ENCODE data around the gene ZDHHC19. TPM values are rescaled to one million over a fixed set of nuclear protein-coding genes. Genes with fewer than 3 reads are reported as not detected.

ZDHHC19 gene
- total RNA-seq, 1 experiment from 2014 or later, result not detected

DNA sequence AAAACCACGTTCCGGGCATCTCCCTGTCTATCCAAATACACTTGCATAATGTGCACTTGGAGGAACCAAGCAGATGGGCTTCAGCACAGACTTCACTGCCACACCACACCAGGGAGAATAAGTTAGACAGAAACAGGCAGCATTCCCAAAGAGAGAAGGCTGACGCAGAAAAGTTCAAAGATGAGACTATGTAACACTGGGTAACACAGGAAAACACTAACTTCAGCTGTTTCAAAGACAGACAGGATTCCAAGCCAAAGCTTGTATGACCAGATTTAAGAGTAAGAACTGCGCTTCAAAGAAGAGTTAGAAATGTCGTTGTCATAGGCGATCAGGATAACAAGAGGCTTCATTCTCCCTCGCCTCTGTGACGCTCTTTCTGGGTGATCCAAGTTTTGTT, 25.0 kb upstream of the ZDHHC19 start:
- ChIA-PET CTCF (interaction anchor here (0.6 kb wide), 1 partner anchor 828 kb away, joined by 3 read pairs; no protein-coding TSS in a partner anchor), POLR2A (interaction anchor here (0.5 kb wide), 1 partner anchor 104 kb away, joined by 4 read pairs; no protein-coding TSS in a partner anchor)
- Mint-ChIP-seq H3K4me3 (ENCODE audit: unreplicated experiment) (no peak overlapping the region), H3K9me3 (ENCODE audit: unreplicated experiment) (no peaks in the 10 kb centered on the region), H3K27ac (ENCODE audit: low read depth, unreplicated experiment) (no peak overlapping the region), H3K4me1 (ENCODE audit: insufficient read depth, unreplicated experiment) (no peaks in the 10 kb centered on the region), H3K27me3 (ENCODE audit: insufficient read depth, unreplicated experiment) (no peaks in the 10 kb centered on the region), H3K36me3 (ENCODE audit: insufficient read depth, unreplicated experiment) (peaks cover 40% of the 10 kb centered on the region)
- intact Hi-C loops (cut with micrococcal nuclease), result no loop called here
- DNase-seq (ENCODE audit: unreplicated experiment), result no peak
- no TSS peak for BruUV-seq (replicated peaks)
- TF ChIP-seq, protein P1, sequence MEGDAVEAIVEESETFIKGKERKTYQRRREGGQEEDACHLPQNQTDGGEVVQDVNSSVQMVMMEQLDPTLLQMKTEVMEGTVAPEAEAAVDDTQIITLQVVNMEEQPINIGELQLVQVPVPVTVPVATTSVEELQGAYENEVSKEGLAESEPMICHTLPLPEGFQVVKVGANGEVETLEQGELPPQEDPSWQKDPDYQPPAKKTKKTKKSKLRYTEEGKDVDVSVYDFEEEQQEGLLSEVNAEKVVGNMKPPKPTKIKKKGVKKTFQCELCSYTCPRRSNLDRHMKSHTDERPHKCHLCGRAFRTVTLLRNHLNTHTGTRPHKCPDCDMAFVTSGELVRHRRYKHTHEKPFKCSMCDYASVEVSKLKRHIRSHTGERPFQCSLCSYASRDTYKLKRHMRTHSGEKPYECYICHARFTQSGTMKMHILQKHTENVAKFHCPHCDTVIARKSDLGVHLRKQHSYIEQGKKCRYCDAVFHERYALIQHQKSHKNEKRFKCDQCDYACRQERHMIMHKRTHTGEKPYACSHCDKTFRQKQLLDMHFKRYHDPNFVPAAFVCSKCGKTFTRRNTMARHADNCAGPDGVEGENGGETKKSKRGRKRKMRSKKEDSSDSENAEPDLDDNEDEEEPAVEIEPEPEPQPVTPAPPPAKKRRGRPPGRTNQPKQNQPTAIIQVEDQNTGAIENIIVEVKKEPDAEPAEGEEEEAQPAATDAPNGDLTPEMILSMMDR (IDR thresholded peaks at IDR 0.05; ENCODE audit: unreplicated experiment), result no peak

DNA sequence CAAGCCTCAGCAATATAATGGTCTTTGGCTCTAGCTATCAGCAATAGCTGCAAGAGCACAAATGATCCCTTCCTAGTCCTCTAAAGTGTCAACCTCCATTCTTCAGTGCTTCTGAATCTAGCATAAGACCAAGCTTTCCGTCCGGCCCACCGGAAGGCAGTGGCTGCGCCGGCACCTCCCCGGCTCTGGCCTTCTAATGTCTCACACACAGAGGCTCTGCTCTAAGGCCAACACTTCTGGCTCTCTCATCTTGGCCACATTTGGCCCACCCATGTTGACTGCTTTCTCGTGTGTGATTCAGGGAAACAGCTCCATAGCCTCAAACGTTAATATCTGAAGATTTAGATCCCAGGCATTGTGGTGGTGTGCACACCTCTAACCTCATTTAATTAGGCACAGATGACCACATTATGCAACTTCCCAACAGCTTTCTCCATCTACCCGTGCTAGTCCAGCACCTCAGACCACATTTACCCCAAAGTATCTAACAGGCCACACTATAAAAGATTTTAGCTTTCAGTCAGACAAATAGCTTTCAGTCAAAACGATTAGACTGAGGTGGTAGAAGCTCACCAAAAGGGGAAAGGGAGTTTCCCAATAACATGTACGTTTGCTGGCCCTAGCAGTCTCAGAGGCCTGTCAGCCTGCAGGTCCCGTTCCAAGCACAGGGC, 24.4 kb upstream of the ZDHHC19 start:
- TF ChIP-seq, protein P1 (IDR thresholded peaks at IDR 0.05; ENCODE audit: unreplicated experiment), result no peak
- Mint-ChIP-seq H3K27ac (ENCODE audit: low read depth, unreplicated experiment) (no peak overlapping the region), H3K36me3 (ENCODE audit: insufficient read depth, unreplicated experiment) (peaks cover 34% of the 10 kb centered on the region), H3K4me1 (ENCODE audit: insufficient read depth, unreplicated experiment) (no peaks in the 10 kb centered on the region), H3K4me3 (ENCODE audit: unreplicated experiment) (no peak overlapping the region), H3K9me3 (ENCODE audit: unreplicated experiment) (no peaks in the 10 kb centered on the region), H3K27me3 (ENCODE audit: insufficient read depth, unreplicated experiment) (no peaks in the 10 kb centered on the region)
- intact Hi-C loops (cut with micrococcal nuclease), result no loop called here
- ChIA-PET CTCF (interaction anchor here (0.6 to 1.5 kb wide), 4 partner anchors 18 to 829 kb away, joined by 3 to 5 read pairs (median 4); no protein-coding TSS in a partner anchor), POLR2A (interaction anchor here (0.5 to 0.6 kb wide), 3 partner anchors 17 to 188 kb away, joined by 3 to 4 read pairs (median 3); no protein-coding TSS in a partner anchor)
- BruUV-seq (replicated peaks), result no TSS peak
- DNase-seq (ENCODE audit: unreplicated experiment), result no peak

DNA sequence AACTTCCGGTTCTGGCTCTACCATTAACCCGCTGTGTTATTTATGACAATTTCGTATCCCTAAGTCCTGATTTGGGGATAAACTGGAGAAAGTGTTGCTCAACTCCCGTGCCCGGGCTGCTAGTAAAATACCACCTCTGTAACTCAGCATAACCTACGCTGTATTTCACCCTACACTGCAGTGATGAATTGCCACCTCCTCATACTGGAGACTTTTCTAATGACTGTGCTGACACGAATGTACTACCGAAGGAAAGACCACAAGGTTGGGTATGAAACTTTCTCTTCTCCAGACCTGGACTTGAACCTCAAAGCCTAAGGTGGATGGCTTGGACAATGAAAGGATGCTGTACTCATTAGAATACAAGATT, 21.7 kb upstream of the ZDHHC19 start:
- intact Hi-C loops (cut with micrococcal nuclease), result no loop called here
- Mint-ChIP-seq H3K9me3 (ENCODE audit: unreplicated experiment) (no peaks in the 10 kb centered on the region), H3K4me1 (ENCODE audit: insufficient read depth, unreplicated experiment) (peaks cover 5% of the 10 kb centered on the region), H3K27me3 (ENCODE audit: insufficient read depth, unreplicated experiment) (no peaks in the 10 kb centered on the region), H3K4me3 (ENCODE audit: unreplicated experiment) (no peak overlapping the region), H3K36me3 (ENCODE audit: insufficient read depth, unreplicated experiment) (peaks cover 20% of the 10 kb centered on the region), H3K27ac (ENCODE audit: low read depth, unreplicated experiment) (no peak overlapping the region)
- DNase-seq (ENCODE audit: unreplicated experiment), result no peak
- ChIA-PET CTCF (no interaction called here), POLR2A (no interaction called here)
- BruUV-seq (replicated peaks), result no TSS peak
- TF ChIP-seq, protein P1 (IDR thresholded peaks at IDR 0.05; ENCODE audit: unreplicated experiment), result no peak

DNA sequence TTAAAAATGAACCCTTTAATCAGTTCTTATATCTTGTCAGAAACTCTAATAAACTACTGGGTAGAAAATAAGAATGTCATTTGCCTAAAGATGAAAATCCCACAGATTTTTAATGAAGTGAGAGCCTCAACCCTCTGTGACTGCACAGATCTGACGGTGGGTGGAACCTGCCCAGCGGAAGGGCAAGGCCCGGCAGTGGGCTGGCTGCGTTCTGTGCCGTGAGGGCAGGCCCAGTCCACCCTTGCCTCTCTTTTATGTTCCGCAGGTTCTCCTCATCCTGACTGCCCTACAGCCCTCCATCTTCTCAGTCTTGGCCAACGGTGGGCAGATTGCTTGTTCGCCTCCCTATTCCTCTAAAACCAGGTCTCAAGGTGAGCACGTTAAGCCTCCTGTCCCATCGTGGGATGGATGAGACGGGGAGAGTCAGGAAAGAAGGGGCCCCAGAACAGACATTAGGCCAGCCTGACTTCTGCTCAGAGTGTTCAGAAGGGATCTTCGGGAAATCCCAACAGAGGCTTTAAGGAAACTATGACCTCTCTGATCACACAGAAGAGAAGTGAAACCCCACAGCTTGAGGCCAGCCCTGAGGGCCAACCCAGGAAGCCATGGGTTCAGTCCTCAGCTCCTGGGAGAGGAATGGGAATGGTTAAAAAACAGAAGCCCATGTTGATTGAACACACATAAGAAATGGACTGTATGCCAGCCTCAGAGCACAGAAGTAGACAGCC, 21.1 kb upstream of the ZDHHC19 start:
- no peak for DNase-seq (ENCODE audit: unreplicated experiment)
- Mint-ChIP-seq H3K9me3 (ENCODE audit: unreplicated experiment) (no peaks in the 10 kb centered on the region), H3K27ac (ENCODE audit: low read depth, unreplicated experiment) (no peak overlapping the region), H3K27me3 (ENCODE audit: insufficient read depth, unreplicated experiment) (no peaks in the 10 kb centered on the region), H3K4me3 (ENCODE audit: unreplicated experiment) (no peak overlapping the region), H3K36me3 (ENCODE audit: insufficient read depth, unreplicated experiment) (peaks cover 14% of the 10 kb centered on the region), H3K4me1 (ENCODE audit: insufficient read depth, unreplicated experiment) (peaks cover 5% of the 10 kb centered on the region)
- no TSS peak for BruUV-seq (replicated peaks)
- ChIA-PET POLR2A (no interaction called here), CTCF (no interaction called here)
- TF ChIP-seq, protein P1 (IDR thresholded peaks at IDR 0.05; ENCODE audit: unreplicated experiment), result no peak
- intact Hi-C loops (cut with micrococcal nuclease), result no loop called here
